SHP77 (cell line): ENCODE measurements around the gene LYZL4.

Experiments used
- DNase-seq, 2 experiments: peaks; one replicate each; lab custom pipeline; 2025; lab: John Stamatoyannopoulos, UW

The LYZL4 gene

GRCh38 chr3:42371776-42372175 is 38.6 kb downstream of the LYZL4 start:
- DNase-seq: no peak

GRCh38 chr3:42369832-42370231 is 40.6 kb downstream of the LYZL4 start:
- no peak for DNase-seq

- DNase-seq: no peak
These were observed 41.1 kb downstream of the LYZL4 start for GRCh38 chr3:42369304-42369703.

- no peak for DNase-seq
These were observed 41.5 kb downstream of the LYZL4 start for GRCh38 chr3:42368861-42369260.

GRCh38 chr3:42367903-42368302 is 42.5 kb downstream of the LYZL4 start:
- DNase-seq: no peak

- no peak for DNase-seq
These were observed 43.9 kb downstream of the LYZL4 start for GRCh38 chr3:42366550-42366949.

- no peak for DNase-seq
These were observed 53.1 kb downstream of the LYZL4 start for GRCh38 chr3:42357335-42357734.

- no peak for DNase-seq
These were observed 54.8 kb downstream of the LYZL4 start for GRCh38 chr3:42355612-42356011.

- no peak for DNase-seq
These were observed 56.8 kb downstream of the LYZL4 start for GRCh38 chr3:42353631-42354030.

GRCh38 chr3:42351207-42351606 is 59.2 kb downstream of the LYZL4 start:
- DNase-seq: no peak

GRCh38 chr3:42349765-42350594 is 60.4 kb downstream of the LYZL4 start:
- no peak for DNase-seq

GRCh38 chr3:42347928-42348327 is 62.5 kb downstream of the LYZL4 start:
- no peak for DNase-seq
